ENCODE measurements around the gene SYTL3. TPM values are rescaled to one million over a fixed set of nuclear protein-coding genes. Genes with fewer than 3 reads are reported as not detected.

SYTL3 gene
- total and polyA plus RNA-seq, 2 experiments from 2014 or later, result 0.07 TPM; not detected in 1

DNA sequence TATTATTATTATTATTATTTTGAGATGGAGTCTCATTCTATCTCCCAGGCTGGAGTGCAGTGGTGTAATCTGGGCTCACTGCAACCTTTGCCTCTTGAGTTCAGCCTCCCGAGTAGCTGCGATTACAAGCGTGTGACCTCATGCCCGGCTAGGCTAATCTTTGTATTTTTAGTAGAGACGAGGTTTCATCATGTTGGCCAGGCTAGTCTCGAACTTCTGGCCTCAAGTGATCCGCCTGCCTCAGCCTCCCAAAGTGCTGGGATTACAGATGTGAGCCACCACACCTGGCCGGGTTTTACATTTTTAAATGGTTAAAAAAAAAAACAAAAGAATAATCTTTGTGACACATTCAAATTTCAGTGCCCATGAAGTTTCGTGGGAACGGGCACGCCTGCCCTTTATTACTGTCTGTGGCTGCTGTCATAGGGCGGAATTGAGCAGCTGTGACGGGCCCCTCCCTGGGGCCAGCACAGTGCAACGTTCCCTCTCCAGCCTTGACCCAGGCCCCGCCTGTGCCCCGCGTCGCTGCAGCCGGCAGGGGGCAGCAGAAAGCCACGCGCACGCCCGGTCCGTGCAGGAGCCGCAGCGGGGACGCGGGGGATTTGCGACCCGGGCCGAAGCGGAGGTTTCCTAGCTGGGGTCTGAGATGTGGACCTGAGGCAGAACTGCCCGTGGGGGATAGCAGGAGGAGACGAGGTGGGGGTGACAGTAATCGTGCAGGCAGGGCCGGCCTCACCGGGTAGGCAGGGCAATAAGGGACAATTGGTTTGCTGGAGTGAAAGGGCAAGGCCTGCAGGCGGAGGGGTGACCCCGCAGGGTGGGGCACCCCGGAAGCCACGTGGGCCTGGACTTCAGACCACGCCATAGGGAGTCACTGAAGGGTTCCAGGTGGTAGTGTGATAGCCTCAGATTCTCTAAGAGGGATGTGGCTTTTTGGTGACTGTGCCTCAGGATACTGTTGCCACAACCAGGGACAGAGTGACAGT is 54.3 kb downstream of the SYTL3 start:
- no peaks in the 10 kb centered on the region for H4K20me1 ChIP-seq (replicated peaks; ENCODE audit: insufficient read depth)
- no peaks in the 10 kb centered on the region for H3F3A ChIP-seq (replicated peaks; ENCODE audit: low read depth)
- peak overlapping the region; percentile 47; the same call in 1 of the 2 replicates for H3K4me3 ChIP-seq
- peak; percentile 86 for DNase-seq (ENCODE audit: low spot score)
- ATAC-seq, result peak; percentile 96
- no peaks in the 10 kb centered on the region for H3K4me1 ChIP-seq (ENCODE audit: insufficient read depth)
- no peaks in the 10 kb centered on the region for H3K36me3 ChIP-seq (ENCODE audit: insufficient read depth)
- no peaks in the 10 kb centered on the region for H3K9me2 ChIP-seq (ENCODE audit: insufficient read depth)
- Mint-ChIP-seq H3K27ac (no peak overlapping the region), H3K4me1 (peaks cover 7% of the 10 kb centered on the region), H3K9me3 (no peaks in the 10 kb centered on the region), H3K36me3 (ENCODE audit: low read depth) (no peaks in the 10 kb centered on the region), H3K27me3 (ENCODE audit: insufficient read depth, low read depth, poor library complexity) (peaks cover 4% of the 10 kb centered on the region), H3K4me3 (peak overlapping the region; percentile 66; the same call in 2 of the 3 replicates)
- no peak for TF ChIP-seq ZNF462 (CRISPR knock-in tag; IDR thresholded peaks at IDR 0.05)
- peak; percentile 94 to 99 for TF ChIP-seq CTCF (conservative IDR thresholded peaks at IDR 0.05; ENCODE audit: low read depth in 2 of 2)
- no peak for TF ChIP-seq JUNB (IDR thresholded peaks at IDR 0.05; ENCODE audit: unreplicated experiment)
- TF ChIP-seq POLR2AphosphoS5 (IDR thresholded peaks at IDR 0.05; ENCODE audit: low read depth), result no peak
- peak; percentile 71 for TF ChIP-seq CREB1 (CRISPR knock-in tag; IDR thresholded peaks at IDR 0.05; ENCODE audit: low read depth)
- TF ChIP-seq, protein P1, sequence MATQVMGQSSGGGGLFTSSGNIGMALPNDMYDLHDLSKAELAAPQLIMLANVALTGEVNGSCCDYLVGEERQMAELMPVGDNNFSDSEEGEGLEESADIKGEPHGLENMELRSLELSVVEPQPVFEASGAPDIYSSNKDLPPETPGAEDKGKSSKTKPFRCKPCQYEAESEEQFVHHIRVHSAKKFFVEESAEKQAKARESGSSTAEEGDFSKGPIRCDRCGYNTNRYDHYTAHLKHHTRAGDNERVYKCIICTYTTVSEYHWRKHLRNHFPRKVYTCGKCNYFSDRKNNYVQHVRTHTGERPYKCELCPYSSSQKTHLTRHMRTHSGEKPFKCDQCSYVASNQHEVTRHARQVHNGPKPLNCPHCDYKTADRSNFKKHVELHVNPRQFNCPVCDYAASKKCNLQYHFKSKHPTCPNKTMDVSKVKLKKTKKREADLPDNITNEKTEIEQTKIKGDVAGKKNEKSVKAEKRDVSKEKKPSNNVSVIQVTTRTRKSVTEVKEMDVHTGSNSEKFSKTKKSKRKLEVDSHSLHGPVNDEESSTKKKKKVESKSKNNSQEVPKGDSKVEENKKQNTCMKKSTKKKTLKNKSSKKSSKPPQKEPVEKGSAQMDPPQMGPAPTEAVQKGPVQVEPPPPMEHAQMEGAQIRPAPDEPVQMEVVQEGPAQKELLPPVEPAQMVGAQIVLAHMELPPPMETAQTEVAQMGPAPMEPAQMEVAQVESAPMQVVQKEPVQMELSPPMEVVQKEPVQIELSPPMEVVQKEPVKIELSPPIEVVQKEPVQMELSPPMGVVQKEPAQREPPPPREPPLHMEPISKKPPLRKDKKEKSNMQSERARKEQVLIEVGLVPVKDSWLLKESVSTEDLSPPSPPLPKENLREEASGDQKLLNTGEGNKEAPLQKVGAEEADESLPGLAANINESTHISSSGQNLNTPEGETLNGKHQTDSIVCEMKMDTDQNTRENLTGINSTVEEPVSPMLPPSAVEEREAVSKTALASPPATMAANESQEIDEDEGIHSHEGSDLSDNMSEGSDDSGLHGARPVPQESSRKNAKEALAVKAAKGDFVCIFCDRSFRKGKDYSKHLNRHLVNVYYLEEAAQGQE (IDR thresholded peaks at IDR 0.05; ENCODE audit: unreplicated experiment), result no peak
- no peak for TF ChIP-seq ZNF114 (CRISPR knock-in tag; IDR thresholded peaks at IDR 0.05)
- TF ChIP-seq EZH2 (IDR thresholded peaks at IDR 0.05; ENCODE audit: low read depth, unreplicated experiment), result no peak
- no peak overlapping the region for H3K27ac ChIP-seq (ENCODE audit: low read depth)
- peak overlapping the region; percentile 73 for H3K4me2 ChIP-seq
- H3K79me2 ChIP-seq (replicated peaks; ENCODE audit: insufficient read depth), result no peaks in the 10 kb centered on the region
- H2AFZ ChIP-seq, result peak overlapping the region; percentile 95; the same call in 1 of the 2 replicates
- H3K27me3 ChIP-seq (ENCODE audit: insufficient read depth), result no peaks in the 10 kb centered on the region
